ENCODE data around the gene CADPS.

CADPS gene

GRCh38 chr3:62839748-62840147 lies 35.5 kb downstream of the CADPS start:
- H3K9me3 ChIP-seq (ENCODE audit: control insufficient read depth, insufficient read depth, low read length) = no peaks in the 10 kb centered on the region
- H3K9ac ChIP-seq (ENCODE audit: low read depth, low read length) = no peak overlapping the region
- no peaks in the 10 kb centered on the region for H3K4me1 ChIP-seq (ENCODE audit: insufficient read depth, low read length)
- no peaks in the 10 kb centered on the region for H3K36me3 ChIP-seq (ENCODE audit: insufficient read depth, low read length)

DNA sequence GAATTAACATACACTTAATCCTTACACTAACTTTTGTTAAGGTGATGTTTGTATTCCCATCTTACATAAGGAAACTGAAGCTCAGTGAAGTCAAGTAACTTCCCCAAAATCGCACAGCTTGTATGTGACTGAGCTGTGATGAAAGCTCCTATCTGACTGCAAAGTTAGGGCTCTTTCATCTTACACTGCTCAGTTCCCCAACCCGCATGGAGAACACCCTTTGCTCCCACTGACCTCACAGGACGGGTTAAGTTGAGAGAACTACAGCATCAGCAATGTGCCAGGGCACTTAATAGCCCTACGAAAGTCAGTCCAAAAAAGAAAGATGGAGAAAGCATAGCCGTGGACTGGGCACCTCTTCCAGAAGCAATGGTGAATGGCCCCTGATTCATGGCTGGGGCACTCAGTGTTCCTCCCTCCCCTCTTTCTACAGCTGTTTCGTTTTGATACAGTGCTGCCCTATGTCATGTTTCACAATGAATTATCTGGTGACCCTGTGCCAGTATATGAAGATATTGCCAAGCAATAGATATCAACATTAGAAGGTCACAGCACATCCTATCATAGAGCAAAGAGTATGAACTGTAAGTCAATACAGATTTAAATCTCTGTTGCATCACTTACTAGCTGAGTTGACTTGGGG lies 38.0 kb downstream of the CADPS start:
- H3K9me3 ChIP-seq (ENCODE audit: control insufficient read depth, insufficient read depth, low read length) = no peaks in the 10 kb centered on the region
- no peak overlapping the region for H3K9ac ChIP-seq (ENCODE audit: low read depth, low read length)
- no peaks in the 10 kb centered on the region for H3K4me1 ChIP-seq (ENCODE audit: insufficient read depth, low read length)
- no peaks in the 10 kb centered on the region for H3K36me3 ChIP-seq (ENCODE audit: insufficient read depth, low read length)

GRCh38 chr3:62835554-62836236 lies 39.5 kb downstream of the CADPS start:
- Histone ChIP-seq H3K36me3 (ENCODE audit: insufficient read depth, low read length) (no peaks in the 10 kb centered on the region), H3K9ac (ENCODE audit: low read depth, low read length) (no peak overlapping the region), H3K9me3 (ENCODE audit: control insufficient read depth, insufficient read depth, low read length) (no peaks in the 10 kb centered on the region), H3K4me1 (ENCODE audit: insufficient read depth, low read length) (no peaks in the 10 kb centered on the region)

DNA sequence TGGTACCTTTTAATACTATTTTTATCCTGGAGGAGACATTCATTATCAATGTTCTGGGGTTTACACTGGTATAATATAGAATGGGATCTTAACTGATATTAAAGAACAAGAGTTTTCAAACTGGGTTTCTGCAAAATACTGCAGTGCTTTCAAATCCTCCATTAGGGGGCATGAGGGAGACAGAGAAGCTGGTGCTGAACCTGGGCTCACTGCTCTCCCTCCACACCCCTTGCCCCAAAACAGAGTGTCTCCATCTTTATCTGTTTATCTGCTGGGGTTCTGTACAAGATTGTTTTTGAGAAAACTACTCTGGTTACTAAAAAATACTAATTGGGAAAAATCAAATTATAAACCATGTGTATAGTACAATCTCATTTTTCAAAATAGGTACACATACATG lies 41.7 kb downstream of the CADPS start:
- Histone ChIP-seq H3K4me1 (ENCODE audit: insufficient read depth, low read length) (no peaks in the 10 kb centered on the region), H3K9me3 (ENCODE audit: control insufficient read depth, insufficient read depth, low read length) (no peaks in the 10 kb centered on the region), H3K36me3 (ENCODE audit: insufficient read depth, low read length) (no peaks in the 10 kb centered on the region), H3K9ac (ENCODE audit: low read depth, low read length) (no peak overlapping the region)

DNA sequence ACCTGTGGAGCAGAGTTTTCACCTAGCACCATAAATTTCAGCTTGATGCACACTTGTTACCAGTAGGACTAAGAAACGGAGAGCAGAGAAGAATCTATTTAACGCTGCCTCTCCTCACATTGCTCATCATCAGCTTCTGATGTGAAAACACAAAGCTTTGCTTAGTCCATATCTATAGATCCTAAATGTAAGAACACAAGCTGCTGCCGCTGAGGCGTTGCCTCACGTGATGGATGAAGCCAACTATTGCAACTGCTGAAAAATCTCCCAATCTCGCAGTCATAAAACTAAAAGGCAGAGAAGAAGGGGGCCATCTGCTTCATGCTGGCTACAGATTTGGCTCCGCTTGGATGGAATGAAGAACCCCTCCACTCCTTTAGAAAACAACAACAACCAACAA lies 42.7 kb downstream of the CADPS start:
- no peaks in the 10 kb centered on the region for H3K36me3 ChIP-seq (ENCODE audit: insufficient read depth, low read length)

DNA sequence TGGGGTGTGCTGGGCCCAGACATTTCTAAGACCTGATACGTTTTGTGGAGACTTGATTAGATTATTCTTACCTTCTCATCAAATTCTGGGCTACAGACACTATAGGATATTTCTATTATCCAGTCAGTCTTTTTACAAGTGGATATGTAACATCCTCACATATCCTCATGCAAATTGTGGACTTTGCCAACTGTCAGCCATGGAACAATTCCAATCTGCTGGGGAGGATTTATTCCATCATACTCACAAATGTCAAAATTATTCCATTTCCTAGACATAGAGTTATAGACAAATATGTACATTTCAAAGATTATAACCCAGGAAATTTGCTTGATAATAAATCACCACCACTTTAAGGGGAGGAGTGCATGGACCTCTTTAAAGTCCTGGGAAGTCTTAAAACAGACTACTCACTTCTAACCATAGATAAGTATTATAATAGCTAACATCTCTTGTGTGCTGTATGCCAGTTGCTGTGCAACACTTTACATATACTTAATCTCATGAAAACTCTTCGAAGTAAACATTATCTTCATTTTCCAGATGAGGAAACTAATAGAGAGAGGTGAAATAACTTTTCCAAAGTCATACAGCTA lies 44.4 kb downstream of the CADPS start:
- Histone ChIP-seq H3K9me3 (ENCODE audit: control insufficient read depth, insufficient read depth, low read length) (no peaks in the 10 kb centered on the region), H3K4me1 (ENCODE audit: insufficient read depth, low read length) (no peaks in the 10 kb centered on the region), H3K9ac (ENCODE audit: low read depth, low read length) (no peak overlapping the region), H3K36me3 (ENCODE audit: insufficient read depth, low read length) (no peaks in the 10 kb centered on the region)

More for the DNA sequence above, 42.7 kb downstream of the CADPS start:
- Histone ChIP-seq H3K9ac (ENCODE audit: low read depth, low read length) (no peak overlapping the region), H3K9me3 (ENCODE audit: control insufficient read depth, insufficient read depth, low read length) (no peaks in the 10 kb centered on the region), H3K4me1 (ENCODE audit: insufficient read depth, low read length) (no peaks in the 10 kb centered on the region)

DNA sequence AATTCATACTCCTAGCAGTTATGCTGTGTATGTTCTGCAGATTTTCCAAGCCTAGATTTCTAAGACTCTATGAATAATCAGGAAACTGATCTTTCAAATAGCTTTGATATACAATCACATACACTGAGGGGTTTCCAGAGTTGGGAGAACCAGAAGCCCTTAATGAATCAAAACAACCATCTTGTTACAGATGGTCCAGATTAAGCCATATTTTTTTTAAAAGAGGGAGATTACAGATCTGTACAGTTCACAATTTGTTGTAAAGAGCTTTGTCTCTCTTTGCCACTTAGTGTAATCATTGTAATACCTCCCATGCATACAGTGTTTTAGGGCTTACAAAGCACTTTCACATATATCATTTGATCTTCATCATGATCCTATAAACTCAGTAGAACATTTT lies 47.7 kb downstream of the CADPS start:
- Histone ChIP-seq H3K9me3 (ENCODE audit: control insufficient read depth, insufficient read depth, low read length) (no peaks in the 10 kb centered on the region), H3K9ac (ENCODE audit: low read depth, low read length) (no peak overlapping the region), H3K4me1 (ENCODE audit: insufficient read depth, low read length) (no peaks in the 10 kb centered on the region), H3K36me3 (ENCODE audit: insufficient read depth, low read length) (no peaks in the 10 kb centered on the region)

DNA sequence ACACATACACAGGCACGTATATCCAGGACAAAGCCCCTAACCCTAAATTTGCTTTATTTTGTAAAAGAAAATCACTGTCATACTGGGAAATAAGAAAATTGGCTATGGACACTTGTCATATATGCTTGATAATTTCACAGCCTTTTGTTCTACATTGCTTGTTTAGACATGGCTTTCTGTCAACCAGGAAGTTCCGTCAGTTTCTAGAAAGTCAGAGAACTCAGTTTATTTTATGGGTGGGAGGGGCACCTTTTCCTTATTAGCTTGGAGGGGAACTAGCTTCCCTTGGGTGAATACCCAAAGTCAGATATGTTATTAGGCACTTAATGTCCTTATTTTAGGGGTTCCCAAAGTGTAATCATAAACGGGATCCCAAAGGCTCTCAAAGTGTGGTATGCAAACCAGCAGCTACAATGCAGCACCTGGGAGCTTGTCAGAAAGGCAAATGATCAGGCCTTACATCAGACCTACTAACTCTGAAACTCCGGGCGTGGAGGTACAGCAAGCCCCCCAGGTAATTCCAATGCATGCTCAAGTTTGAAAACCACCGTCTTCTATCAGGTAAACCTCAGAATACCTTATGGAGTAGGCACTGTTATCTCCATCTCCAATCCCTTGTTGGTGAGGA lies 50.1 kb downstream of the CADPS start:
- Histone ChIP-seq H3K9me3 (ENCODE audit: control insufficient read depth, insufficient read depth, low read length) (no peaks in the 10 kb centered on the region), H3K4me1 (ENCODE audit: insufficient read depth, low read length) (no peaks in the 10 kb centered on the region), H3K36me3 (ENCODE audit: insufficient read depth, low read length) (no peaks in the 10 kb centered on the region), H3K9ac (ENCODE audit: low read depth, low read length) (no peak overlapping the region)

- no peak overlapping the region for H3K9ac ChIP-seq (ENCODE audit: low read depth, low read length)
- no peaks in the 10 kb centered on the region for H3K9me3 ChIP-seq (ENCODE audit: control insufficient read depth, insufficient read depth, low read length)
- no peaks in the 10 kb centered on the region for H3K36me3 ChIP-seq (ENCODE audit: insufficient read depth, low read length)
- H3K4me1 ChIP-seq (ENCODE audit: insufficient read depth, low read length) = no peaks in the 10 kb centered on the region
These were observed 51.7 kb downstream of the CADPS start for GRCh38 chr3:62823461-62824050.

GRCh38 chr3:62822905-62823304 lies 52.3 kb downstream of the CADPS start:
- H3K9ac ChIP-seq (ENCODE audit: low read depth, low read length) = no peak overlapping the region
- H3K9me3 ChIP-seq (ENCODE audit: control insufficient read depth, insufficient read depth, low read length) = no peaks in the 10 kb centered on the region
- H3K4me1 ChIP-seq (ENCODE audit: insufficient read depth, low read length) = no peaks in the 10 kb centered on the region
- no peaks in the 10 kb centered on the region for H3K36me3 ChIP-seq (ENCODE audit: insufficient read depth, low read length)

DNA sequence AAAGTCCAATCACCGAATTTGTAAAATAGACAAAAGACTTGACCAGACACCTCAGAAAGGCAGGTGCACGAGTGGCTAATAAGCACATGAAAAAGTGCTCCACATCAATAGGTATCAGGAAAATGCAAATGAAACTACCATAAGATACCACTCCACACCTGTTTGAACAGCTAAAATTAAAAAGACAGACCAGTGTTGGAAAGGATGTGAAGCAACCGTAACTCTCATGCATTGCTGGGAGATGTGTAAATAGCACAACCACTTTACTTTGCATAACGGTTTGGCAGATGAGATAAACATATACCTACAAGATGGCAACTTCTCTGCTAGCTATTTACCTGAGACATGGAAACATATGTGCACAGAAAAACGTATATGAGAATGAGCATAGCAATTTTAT lies 56.9 kb downstream of the CADPS start:
- Histone ChIP-seq H3K9me3 (ENCODE audit: control insufficient read depth, insufficient read depth, low read length) (no peaks in the 10 kb centered on the region), H3K36me3 (ENCODE audit: insufficient read depth, low read length) (no peaks in the 10 kb centered on the region), H3K4me1 (ENCODE audit: insufficient read depth, low read length) (peaks cover 17% of the 10 kb centered on the region; the same call in 1 of the 2 replicates), H3K9ac (ENCODE audit: low read depth, low read length) (no peak overlapping the region)

GRCh38 chr3:62817678-62818077 lies 57.5 kb downstream of the CADPS start:
- H3K9ac ChIP-seq (ENCODE audit: low read depth, low read length) = no peak overlapping the region
- H3K36me3 ChIP-seq (ENCODE audit: insufficient read depth, low read length) = no peaks in the 10 kb centered on the region
- no peaks in the 10 kb centered on the region for H3K9me3 ChIP-seq (ENCODE audit: control insufficient read depth, insufficient read depth, low read length)
- H3K4me1 ChIP-seq (ENCODE audit: insufficient read depth, low read length) = peaks cover 17% of the 10 kb centered on the region; the same call in 1 of the 2 replicates

DNA sequence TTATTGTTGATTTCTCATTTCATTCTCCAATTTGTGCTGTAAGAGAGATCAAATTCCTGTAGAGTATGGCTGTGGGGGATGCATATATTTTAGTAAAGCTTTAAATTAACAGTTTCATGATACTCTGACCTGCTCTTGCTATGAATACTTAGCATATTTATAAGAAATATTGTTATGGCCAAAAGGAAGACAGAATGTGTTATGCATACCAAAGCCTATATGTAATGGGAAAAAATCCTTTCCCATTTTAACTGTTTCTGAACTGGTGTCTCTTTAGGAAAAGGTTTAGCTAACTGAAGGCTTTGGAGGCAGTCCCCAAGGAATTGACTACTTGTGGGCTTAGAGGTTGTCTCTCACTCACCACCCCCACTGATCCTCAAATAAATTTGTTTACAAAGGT lies 59.2 kb downstream of the CADPS start:
- Histone ChIP-seq H3K9me3 (ENCODE audit: control insufficient read depth, insufficient read depth, low read length) (no peaks in the 10 kb centered on the region), H3K36me3 (ENCODE audit: insufficient read depth, low read length) (no peaks in the 10 kb centered on the region), H3K4me1 (ENCODE audit: insufficient read depth, low read length) (peaks cover 21% of the 10 kb centered on the region; the same call in 1 of the 2 replicates), H3K9ac (ENCODE audit: low read depth, low read length) (no peak overlapping the region)

GRCh38 chr3:62812631-62813030 lies 62.6 kb downstream of the CADPS start:
- H3K4me1 ChIP-seq (ENCODE audit: insufficient read depth, low read length) = peaks cover 25% of the 10 kb centered on the region; the same call in 1 of the 2 replicates
- no peaks in the 10 kb centered on the region for H3K36me3 ChIP-seq (ENCODE audit: insufficient read depth, low read length)
- H3K9ac ChIP-seq (ENCODE audit: low read depth, low read length) = no peak overlapping the region
- no peaks in the 10 kb centered on the region for H3K9me3 ChIP-seq (ENCODE audit: control insufficient read depth, insufficient read depth, low read length)
